HG03159 (cell line): Measurements from ENCODE around the gene PMIS2.
"Not testable (repeated sequence)": the region's sequence is repeated elsewhere in the genome, so short reads cannot be mapped to it uniquely, and the experiment has no call there.

Experiments used
- ATAC-seq: cut with Tn5 transposase; IDR thresholded peaks from one replicate; pipeline ENCODE4 v1.9.1; 2021; ENCODE audit warnings: mild to moderate bottlenecking, moderate library complexity; ENCODE audit not compliant: unreplicated experiment

PMIS2 gene

GRCh38 chr19:35587321-35587720 is 1.3 kb downstream of the PMIS2 start:
- no peak for ATAC-seq

GRCh38 chr19:35590875-35591274 is 4.9 kb downstream of the PMIS2 start:
- no peak for ATAC-seq

- ATAC-seq: no peak
These were observed 6.3 kb downstream of the PMIS2 start for GRCh38 chr19:35592226-35592625.

- ATAC-seq: not testable (repeated sequence)
These were observed 9.1 kb downstream of the PMIS2 start for GRCh38 chr19:35595026-35595425.

GRCh38 chr19:35595928-35596327 is 10.0 kb downstream of the PMIS2 start:
- no peak for ATAC-seq

GRCh38 chr19:35596366-35596999 is 10.5 kb downstream of the PMIS2 start:
- ATAC-seq: no peak

- no peak for ATAC-seq
These were observed 16.0 kb downstream of the PMIS2 start for GRCh38 chr19:35601971-35602370.

- ATAC-seq: not testable (repeated sequence)
These were observed 18.5 kb downstream of the PMIS2 start for GRCh38 chr19:35604436-35604835.

- ATAC-seq: not testable (repeated sequence)
These were observed 21.2 kb downstream of the PMIS2 start for GRCh38 chr19:35607170-35607569.

GRCh38 chr19:35607661-35608060 is 21.7 kb downstream of the PMIS2 start:
- no peak for ATAC-seq

GRCh38 chr19:35608251-35608650 is 22.3 kb downstream of the PMIS2 start:
- no peak for ATAC-seq

- ATAC-seq: no peak
These were observed 23.9 kb downstream of the PMIS2 start for GRCh38 chr19:35609851-35610353.

GRCh38 chr19:35612224-35612558 is 26.2 kb downstream of the PMIS2 start:
- no peak for ATAC-seq

GRCh38 chr19:35612559-35613321 is 26.8 kb downstream of the PMIS2 start, which contains the start of gene HAUS5:
Gene HAUS5, plus strand, starts transcription at chr19:35612735. Its CDS starts 60 bp downstream, at chr19:35612795.
- peak; percentile 66 for ATAC-seq

GRCh38 chr19:35613574-35613973 is 27.6 kb downstream of the PMIS2 start:
- ATAC-seq: no peak

- ATAC-seq: no peak
These were observed 29.1 kb downstream of the PMIS2 start for GRCh38 chr19:35615036-35615435.

- ATAC-seq: no peak
These were observed 32.9 kb downstream of the PMIS2 start for GRCh38 chr19:35618857-35619256.

GRCh38 chr19:35619290-35619923 is 33.4 kb downstream of the PMIS2 start:
- ATAC-seq: no peak

- no peak for ATAC-seq
These were observed 34.0 kb downstream of the PMIS2 start for GRCh38 chr19:35620001-35620400.

- no peak for ATAC-seq
These were observed 35.7 kb downstream of the PMIS2 start for GRCh38 chr19:35621708-35622107.

- ATAC-seq: no peak
These were observed 36.8 kb downstream of the PMIS2 start for GRCh38 chr19:35622750-35623149.
